Upper lobe of left lung (tissue), 4 donors: ENCODE measurements around the gene PRRT4.

ENCODE experiments used
- CTCF ChIP-seq, 6 experiments: fragments of 450-650 bp in 4 of 6; fragments of 200-600 bp in 2 of 6; sonication (generic) in 2 of 6; IDR thresholded peaks; one replicate each; pipeline ENCODE4 v1.5.1; 2016 to 2019; ENCODE audit warnings: antibody characterized with exemption in 6 of 6
- POLR2A ChIP-seq, 4 donors: fragments of 450-650 bp; IDR thresholded peaks; one replicate each; pipeline ENCODE4 v1.5.1; 2016 to 2017; ENCODE audit warnings: antibody characterized with exemption in 4 of 4, mild to moderate bottlenecking in 2 of 4
- POLR2AphosphoS5 ChIP-seq, 2 donors: sonication (generic); formaldehyde crosslinking; IDR thresholded peaks; one replicate each; pipeline ENCODE4 v1.5.1; 2017; ENCODE audit warnings: antibody characterized with exemption in 2 of 2

GRCh38 chr7:128407751-128408708 is 46.5 kb upstream of the PRRT4 start:
- TF ChIP-seq CTCF (IDR thresholded peaks at IDR 0.05) (no peak), POLR2A (IDR thresholded peaks at IDR 0.05) (no peak), POLR2AphosphoS5 (IDR thresholded peaks at IDR 0.05) (no peak)
